ENCODE results near the gene COMMD3.

The COMMD3 gene

GRCh38 chr10:22368981-22369380 lies 52.8 kb downstream of the COMMD3 start:
- DNase-seq = no peak

- no peak for DNase-seq
Observed at GRCh38 chr10:22369434-22370072, 53.4 kb downstream of the COMMD3 start.
